G401.6 (cell line): ENCODE measurements around the gene PRRG2.
"Not testable (repeated sequence)": the region's sequence is repeated elsewhere in the genome, so short reads cannot be mapped to it uniquely, and the experiment has no call there.

Experiments
- FAIRE-seq: peaks from 2 replicates; lab custom pipeline; 2012; peaks lifted over from hg19 to GRCh38; lab: Jason Lieb, UNC

The PRRG2 gene

DNA sequence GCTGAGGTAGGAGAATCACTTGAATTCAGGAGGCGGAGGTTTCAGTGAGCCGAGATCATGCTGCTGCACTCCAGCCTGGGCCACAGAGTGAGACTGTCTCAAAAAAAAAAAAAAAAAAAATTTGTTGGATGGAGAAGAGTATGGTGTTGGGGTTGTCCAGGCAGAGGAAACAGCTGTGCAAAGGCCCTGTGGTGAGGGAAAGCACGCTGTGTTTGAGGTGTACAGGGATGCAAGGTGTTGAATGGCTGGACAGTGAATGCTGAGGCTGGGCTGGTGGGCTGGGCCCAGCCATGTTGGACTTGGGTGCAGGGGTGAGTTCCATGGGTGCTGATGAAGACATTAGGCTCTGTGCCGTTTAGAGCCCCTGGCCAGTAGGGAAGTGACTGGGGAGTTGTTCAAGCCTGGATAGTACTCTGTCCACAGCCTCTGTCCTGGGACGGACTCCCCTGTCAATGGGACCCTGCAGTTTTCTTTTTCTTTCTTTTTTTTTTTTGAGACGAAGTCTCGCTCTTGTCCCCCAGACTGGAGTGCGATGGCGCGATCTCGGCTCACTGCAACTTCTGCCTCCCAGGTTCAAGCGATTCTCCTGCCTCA lies 28.5 kb downstream of the PRRG2 start:
- no peak for FAIRE-seq

DNA sequence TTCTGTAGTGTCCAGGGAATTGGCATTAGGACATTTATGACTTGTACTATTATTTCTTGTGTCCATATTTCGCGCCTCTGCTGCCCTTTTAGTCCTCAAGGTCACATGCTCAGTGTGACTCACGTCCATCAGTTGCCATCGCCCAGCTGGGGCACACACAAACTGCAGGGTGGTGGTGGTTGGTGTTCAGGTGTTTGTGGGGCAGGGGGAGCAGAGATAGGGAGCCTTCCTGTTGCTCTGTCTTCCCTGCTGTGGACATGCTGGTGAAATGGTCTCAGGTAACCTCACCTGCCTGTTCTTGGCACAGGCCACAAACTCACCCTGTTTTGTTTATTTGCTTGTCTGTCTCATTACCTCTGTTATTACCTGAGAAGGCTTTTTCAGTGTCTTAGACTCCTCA lies 32.3 kb downstream of the PRRG2 start:
- FAIRE-seq = no peak

DNA sequence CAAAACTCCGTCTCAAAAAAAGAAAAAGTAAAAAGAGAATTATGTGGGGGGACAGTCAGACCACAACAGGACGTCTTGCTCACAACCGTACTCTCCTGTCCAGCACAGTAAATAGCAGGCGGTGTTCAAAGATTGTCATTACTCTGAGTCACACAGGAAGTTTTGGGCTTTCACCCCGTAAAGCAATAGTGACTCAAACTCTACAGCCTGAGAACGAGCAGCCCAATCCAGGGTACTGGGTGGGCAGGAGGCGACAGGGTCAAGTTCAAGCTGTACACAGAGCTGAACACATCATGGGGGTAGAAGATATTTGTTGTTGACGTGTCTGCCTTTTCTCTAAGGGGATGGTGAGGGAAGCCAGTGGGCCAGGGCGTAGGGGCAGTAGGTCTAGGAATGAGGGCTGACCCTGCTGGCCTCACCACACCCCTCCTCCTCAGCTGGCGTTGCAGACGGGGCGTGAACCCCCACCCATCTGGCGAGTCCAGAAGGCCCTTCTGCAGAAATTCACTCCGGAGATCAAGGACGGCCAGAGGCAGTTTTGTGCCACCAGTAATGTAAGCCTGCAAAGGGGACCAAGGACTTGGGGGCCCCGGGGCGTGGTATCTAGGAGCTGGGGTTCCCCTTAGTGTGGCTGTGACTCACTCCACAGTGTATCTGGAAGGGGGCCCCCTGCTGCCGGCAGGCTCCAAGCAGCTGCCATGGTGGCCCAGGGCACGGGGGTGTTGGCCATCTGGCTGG lies 33.1 kb downstream of the PRRG2 start:
- FAIRE-seq = no peak

DNA sequence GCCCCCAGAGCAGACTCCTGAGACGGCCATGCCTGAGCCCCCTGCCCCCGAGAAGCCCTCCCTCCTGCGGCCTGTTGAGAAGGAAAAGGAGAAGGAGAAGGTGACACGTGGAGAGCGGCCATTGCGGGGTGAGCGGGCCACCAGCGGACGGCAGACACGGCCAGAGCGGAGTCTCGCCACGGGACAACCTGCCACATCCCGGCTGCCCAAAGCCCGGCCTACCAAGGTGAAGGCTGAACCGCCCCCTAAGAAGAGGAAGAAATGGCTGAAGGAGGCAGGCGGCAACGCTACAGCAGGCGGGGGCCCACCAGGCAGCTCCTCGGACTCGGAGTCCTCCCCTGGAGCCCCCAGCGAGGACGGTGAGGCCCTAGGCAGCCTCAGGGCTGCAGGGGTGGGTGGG lies 34.7 kb downstream of the PRRG2 start:
- FAIRE-seq = no peak

DNA sequence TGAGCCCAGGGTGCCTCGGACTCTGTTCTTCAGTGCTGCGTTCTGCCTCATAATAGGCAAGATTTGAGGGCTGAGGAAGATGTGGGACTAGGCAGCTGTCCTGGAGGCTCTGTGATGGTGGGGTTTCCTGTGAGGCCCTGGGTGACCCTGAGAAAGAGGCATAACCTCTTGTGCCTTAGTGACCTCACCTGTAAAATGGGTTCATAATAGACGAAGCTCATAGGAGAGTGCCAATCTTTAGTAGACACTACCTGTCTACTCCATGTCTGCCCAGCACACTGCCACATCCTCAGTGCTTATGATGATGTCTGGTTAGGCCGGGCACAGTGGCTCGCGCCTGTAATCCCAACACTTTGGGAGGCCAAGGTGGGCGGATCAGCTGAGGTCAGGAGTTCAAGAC lies 35.4 kb downstream of the PRRG2 start:
- FAIRE-seq = no peak

DNA sequence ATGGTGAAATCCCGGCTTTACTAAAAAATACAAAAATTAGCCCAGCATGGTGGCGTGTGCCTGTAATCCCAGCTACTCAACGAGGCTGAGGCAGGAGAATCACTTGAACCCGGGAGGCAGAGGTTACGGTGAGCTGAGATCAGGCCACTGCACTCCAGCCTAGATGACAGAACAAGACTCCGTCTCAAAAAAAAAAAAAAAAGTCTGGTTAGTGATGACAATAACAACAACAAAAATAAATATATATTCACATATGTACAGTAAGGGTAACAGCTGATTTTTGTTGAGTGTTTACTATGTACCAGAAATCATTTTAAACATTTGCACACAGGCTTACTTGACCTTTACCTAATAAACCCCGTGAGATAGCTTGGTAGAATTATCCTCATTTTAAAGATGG lies 35.8 kb downstream of the PRRG2 start:
- no peak for FAIRE-seq

DNA sequence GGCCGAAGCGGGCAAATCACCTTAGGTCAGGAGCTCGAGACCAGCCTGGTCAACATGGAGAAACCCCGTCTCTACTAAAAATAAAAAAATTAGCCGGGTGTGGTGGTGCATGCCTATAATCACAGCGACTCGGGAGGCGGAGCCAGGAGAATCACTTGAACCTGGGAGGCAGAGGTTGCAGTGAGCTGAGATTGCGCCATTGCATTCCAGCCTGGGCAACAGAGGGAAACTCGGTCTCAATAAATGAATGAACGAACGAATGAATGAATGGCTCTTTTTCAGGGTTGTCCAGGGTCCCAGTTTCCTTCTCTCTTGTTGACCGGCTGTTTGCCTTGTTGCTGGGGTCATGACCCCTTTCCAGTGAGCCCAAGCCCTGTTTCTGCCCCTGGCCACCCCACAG lies 36.7 kb downstream of the PRRG2 start:
- not testable (repeated sequence) for FAIRE-seq

DNA sequence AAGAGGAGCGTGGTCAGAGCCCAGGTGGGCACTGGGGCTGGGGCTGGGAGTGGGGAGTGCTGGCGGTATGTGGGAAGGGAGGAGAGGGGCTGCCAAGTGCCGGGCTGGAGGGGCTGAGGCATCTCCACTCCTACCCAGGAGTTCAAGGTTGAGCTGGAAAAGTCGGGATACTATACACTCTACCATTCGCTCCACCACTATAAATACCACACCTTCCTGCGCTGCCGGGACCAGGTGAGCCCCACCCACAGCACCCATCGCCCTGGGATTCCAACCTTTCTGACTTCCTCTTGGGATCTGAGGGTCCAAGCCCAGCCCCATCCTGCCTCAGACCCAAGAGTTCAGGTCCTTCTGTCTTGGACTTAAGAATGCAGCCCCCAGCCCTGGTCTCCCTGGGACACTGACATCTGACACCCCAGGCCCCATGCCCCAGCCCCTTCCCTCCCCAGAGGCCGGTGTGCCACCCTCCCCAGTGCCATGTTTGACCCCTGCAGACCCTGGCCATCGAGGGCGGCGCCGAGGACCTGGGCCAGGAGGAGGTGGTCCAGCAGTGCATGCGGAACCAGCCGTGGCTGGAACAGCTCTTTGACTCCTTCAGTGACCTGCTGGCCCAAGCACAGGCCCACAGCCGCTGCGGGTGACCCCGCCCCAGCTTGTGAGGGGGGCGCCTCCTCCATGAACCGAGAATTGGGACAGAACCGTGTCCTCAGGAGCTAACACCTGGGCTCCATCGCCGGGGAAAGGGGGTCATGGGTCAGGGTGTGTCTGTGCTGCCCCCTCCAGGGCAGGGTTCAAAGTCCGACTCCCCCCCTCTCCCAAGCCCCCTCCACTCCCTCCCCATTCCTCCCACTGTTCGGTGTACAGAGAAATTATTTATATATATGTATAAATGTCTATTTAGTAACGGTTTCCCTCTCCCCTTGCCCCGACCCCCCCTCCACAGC lies 44.1 kb downstream of the PRRG2 start:
- FAIRE-seq = no peak

DNA sequence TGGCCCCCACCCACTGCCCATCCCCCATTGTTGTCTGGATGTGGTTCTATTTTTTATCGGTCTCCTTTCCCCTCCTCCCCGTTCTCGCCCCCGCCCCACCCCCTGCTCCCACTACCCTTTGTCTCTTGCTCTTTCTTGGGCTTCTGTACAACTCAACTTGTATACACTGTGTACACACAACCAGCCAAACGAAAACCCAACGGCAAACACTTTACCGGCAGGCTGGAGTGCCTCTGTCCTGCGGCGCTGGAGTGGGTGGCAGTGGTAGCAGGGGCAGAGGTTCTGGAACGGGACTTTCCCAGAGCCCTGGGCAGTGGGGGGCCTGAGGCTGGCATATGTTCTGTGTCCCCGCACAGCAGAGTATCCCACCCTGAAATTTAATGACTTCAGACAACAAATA lies 45.1 kb downstream of the PRRG2 start:
- FAIRE-seq = no peak

DNA sequence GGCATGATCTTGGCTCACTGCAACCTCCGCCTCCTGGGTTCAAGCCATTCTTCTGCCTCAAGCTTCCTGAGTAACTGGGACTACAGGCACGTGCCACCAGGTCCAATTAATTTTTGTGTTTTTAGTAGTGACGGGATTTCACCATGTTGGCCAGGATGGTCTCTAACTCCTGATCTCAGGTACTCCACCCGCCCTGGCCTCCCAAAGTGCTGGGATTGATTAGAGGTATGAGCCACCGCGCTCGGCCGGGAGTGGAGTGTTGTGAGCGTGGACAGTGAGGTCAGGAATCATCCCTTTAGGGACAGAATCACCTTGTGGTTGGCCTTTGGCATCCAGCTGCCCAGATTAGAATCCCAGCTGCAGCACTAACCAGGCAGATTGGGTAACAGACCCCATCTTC lies 48.5 kb downstream of the PRRG2 start:
- no peak for FAIRE-seq

DNA sequence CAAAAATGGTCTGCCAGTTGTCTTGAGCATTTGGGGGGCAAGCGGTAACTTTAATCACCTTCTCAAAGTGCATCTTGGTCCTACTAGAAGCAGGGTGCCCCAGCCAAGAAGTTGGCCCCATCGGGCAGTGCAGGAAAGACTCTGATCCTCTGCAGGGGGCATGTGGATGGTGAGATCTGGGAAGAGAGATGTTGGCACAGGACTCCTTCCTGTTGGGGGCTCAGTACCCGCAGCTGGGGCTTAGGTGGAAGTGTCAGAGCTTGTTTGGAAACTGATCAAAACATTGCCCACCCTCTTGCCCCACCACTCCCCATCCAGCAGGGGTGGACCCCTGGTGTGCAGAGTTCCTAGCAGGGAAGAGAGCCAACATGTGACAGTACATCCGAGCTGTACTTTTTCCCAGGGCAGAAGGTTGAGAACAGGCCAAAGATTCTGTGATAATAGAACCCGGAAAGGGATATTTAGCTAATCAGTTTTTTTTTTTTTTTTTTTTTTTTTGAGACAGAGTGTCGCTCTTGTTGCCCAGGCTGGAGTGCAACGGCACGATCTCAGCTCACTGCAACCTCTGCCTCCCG lies 50.0 kb downstream of the PRRG2 start:
- no peak for FAIRE-seq

DNA sequence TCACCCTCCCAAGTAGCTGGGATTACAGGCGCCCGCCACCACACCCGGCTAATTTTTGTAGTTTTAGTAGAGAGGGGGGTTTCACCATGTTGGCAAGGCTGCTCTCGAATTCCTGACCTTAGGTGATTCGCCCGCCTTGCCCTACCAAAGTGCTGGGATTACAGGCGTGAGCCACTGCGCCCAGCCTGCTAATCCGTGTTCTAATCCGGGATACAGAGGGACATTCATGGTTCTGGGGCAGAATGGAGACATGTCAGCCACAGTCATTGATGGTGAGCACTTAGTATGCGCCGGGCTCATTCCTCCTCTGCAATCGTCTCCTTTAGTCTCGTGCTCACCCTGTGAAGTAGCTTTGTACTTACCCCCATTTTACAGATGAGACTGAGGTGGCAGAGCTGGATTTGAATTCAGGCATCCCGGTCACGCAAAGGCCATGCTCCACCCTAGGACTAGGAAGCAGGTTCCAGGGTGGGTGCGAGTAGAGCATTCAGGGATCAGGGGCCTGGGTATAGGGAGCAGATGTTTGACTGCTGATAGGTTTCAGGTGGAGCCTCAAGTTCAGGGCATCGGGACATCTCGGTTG lies 50.6 kb downstream of the PRRG2 start:
- FAIRE-seq = no peak

DNA sequence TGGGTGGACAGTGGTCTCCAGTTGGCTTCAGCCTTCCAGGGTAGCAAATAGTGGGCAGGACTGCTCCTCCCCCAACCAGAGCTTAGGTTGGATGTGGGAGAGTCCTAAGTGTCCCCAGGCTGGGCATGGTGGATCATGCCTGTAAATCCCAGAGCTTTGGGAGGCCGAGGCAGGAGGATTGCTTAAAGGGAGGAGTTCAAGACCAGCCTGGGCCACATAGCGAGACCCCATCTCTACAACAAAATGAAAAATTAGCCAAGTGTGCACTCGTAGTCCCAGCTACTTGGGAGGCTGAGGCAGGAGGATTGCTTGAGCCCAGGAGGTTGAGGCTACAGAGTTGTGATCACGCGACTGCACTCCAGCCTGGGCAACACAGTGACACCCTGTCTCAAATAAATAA lies 51.5 kb downstream of the PRRG2 start:
- FAIRE-seq = no peak

DNA sequence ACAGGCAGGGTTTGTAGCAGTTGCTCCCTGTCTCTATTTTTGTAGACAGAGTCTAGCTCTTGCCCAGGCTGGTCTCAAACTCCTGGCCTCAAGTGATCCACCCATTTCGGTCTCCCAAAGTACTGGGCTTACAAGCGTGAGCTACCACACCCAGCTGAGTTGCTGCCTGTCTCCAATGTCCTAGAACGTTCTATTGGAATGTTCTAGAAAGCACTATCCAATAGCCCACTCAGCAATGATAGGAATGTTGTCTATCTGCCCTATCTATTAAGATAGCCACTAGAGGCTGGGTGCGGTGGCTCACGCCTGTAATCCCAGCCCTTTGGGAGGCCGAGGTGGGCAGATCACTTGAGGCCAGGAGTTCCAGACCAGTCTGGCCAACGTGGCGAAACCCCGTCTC lies 52.2 kb downstream of the PRRG2 start:
- FAIRE-seq = not testable (repeated sequence)

DNA sequence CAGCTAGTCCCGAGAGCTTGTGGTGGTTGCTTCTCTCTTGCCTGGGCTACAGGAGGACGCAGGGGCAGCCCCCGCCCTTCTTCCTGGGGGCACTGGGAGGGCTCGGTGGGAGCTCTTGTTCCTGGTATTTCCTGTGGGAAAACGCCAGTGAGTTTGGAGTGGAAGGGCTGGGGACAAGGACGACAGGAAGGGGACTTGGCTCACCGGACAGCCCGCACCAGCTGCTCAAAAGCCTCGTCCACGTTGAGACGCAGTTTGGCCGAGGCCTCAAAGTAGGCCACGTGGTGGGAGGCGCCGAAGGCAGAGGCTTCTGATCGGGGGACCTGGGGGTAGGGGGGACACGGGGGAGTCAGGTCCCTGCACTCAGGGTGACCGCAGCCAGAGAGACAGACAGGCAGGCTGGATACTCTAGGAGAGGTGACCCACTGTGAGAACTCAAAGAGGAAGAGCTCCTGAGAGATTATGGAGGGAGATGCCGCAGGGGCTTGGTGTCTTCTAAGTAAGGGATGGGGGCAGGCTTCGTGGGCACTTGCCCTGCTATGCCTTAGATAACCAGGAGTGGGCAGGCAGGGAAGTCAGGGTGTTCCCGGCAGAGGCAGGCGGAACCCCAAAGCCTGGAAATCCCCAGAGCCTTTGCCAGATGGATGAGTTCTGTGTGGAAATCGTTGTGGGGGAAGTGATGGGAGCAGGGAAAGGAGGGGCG lies 54.6 kb downstream of the PRRG2 start:
- FAIRE-seq = no peak

DNA sequence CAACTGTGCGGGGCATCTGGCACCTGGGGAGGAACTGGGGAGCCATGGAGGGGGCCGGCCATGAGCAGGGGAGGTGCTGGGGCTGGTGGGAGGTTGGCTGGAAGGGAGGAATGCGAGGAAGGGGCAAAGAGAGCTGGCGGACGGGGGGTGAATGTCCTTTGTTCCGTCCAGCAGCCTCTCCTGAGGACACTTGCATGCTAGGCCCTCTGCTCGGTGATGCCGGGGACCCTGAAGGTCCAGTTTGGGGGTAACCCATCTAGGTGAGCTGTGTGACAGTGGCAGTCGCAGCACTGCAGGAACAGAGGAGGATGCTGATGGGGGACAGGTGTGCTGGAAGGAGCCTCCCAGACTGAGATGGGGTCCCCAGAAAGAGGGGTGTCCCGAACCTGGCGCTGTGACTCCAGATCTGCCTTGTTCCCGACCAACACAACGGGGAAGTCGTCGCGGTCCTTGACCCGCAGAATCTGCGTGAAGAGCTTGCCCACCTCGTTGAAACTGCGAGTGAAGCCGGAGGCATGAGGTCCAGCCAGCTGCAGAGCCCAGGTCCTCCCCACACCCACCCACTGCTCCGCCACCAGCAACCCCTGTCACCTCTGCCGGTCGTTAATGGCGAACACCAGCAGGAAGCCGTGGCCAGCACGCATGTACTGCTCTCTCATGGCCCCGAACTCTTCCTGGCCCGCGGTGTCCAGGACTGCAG lies 55.3 kb downstream of the PRRG2 start:
- no peak for FAIRE-seq

DNA sequence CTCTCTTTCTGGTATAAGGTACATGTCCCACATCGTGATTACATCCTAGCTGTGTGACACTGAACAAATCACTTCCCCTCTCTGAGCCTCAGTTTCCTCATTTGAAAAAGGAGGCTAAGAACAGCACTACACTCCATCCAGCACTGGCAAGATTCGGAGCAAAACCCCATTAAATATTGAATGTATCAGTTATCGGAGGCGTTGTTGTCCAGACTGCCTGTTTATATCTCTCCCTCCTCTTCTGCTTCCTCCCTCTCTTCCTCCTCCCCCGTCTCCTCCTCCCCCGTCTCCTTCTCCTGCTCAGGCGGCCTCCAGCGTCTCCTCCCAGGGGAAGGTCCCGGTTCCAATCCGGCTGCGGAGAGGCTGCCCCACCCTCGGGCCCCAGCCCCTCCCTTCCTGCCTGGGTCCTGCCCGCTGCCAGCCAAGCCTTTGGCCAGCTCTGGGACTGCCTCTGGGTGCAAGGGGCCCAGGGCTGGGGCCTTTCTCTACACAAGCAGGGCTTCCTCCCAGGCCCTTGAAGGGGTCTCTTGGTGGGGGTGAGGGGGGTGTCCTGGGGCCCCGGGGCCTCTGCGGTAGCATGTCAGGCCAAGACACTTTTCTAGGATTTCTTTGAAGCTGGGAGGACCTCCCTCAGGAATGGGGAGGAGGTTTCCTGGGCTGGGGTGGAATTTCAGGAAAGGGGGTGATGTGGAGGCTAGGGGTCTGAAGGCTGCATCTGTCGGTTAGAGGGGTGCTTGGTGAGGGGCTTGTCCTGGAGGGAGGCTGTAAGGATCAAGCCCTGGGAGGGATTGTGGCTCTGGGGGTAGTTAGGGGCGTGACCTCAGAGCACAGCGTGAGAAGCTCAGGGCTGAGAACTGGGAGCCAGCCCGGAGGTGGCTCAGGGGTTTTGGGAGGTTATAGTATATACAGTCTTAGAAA lies 57.0 kb downstream of the PRRG2 start:
- peak; percentile 50 for FAIRE-seq

DNA sequence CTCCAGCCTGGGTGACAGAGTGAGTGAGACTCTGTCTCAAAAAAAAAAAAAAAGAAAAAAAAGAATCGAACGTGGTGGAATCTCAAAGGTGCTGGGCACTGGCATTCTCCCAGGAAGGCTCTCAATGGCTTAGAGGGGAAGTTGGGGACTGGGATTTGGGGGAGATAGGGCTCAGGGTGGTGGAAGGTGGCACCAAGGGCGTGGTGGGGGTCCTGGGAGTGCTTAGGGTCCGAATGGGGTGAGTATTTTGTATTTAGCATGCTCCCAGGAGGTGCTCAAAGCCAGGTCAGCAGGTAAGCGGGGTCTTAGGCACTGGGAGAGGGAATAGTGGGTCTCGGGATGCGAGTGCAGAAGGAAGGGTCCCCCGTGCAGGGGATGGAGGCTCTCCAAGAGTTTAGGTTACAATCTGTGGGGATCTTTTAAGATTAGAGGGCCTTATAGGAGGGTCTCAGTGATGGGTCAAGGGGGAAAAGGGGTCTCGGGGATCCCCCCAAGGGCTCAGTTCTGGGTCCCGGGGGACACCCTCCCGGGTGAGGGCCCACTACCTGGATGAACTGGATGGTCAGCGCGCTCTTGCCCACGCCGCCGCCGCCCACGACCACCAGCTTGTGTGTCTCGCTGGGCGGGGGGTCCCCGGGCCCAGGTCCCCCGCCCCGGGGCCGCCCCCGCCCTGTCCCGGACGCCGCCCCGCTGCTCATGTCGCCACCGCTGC lies 58.4 kb downstream of the PRRG2 start:
- no peak for FAIRE-seq

DNA sequence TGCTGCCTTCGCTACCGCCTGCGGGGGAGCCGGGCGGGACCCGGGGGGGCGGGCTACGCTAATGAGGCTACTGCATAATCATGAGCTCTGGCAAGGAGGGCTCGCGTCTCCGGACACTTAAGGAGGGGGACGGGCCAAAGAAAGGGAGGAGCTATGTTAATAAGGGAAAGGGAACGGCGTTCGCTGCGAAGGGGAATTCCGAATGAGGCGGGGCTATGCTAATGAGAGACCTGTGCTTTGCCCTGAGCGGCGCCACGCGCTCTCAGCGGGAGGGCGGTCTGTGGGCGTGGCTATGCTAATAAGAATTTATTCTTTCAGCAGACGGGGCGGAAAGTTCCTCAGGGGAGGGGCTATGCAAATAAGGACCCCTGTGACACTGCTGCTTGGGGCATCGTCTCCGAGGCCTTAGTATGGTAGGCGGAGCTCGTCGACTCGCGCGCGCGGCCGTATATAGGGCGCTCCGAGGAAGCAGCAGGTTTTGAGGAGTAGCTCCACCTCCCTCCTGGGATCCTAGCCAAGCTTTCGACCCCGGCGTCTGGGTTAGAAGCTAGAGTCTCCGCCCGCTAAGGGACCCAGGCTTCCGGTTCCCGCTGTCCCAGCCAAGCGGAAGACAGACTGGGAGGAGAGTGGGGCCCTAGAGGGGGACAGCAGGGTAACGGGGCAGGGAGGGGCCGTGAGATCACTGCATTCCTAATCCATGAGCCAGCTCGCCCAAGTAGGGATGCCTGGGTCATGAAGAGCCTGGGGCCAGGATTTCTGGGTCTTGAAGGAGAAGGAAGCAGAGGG lies 59.2 kb downstream of the PRRG2 start, which contains the start of gene RRAS:
TSS of gene RRAS (minus strand) at position 31 of the 786 bp plus-strand sequence. CDS start 45 bp downstream, outside the sequence.
- peak; percentile 100 for FAIRE-seq
